HL-60/S4 (cell line): ENCODE measurements around the gene BLCAP.

Source experiments
- in situ Hi-C: fragments of 300-500 bp; cut with MboI; formaldehyde crosslinking; loops from 2 replicates; pipeline ENCODE4 v1.14.3; 2022; ENCODE audit warnings: low sequenced_read_pairs

BLCAP gene

DNA sequence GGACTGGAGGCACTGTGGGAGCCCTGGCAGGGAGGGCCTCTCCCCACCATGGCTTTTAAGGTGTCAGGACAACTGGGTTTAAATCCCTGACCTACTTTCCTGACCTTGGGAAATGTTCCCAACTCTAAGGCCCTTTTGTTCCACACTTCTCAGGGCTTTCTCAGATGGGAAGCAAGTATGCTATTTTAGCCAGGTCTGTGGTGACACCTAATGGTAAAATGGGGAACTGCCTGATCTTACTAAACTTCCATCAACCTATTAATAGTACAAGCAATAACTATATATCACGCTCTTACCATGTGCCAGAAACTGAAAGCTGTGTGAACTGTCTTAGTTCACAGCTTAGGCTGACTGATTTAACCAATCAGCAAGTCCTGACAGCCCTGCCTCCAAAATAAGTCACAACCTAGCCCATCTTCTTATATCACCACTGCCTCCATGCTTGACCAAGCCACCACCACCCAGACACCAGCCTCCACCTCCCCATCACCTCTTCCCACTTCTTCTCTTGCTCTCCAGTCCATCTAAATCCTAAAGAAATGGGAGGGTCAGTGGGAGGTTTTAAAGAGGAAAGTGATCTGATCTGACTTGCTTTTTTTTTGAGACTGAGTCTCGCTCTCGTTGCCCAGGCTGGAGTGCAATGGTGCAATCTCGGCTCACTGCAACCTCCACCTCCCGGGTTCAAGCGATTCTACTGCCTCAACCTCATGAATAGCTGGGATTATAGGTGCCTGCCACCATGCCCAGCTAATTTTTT is 6.9 kb upstream of the BLCAP start:
- in situ Hi-C loops, result loop anchor here (5.0 to 10.0 kb wide), 2 partner anchors 147 to 330 kb away; no protein-coding TSS in a partner anchor

DNA sequence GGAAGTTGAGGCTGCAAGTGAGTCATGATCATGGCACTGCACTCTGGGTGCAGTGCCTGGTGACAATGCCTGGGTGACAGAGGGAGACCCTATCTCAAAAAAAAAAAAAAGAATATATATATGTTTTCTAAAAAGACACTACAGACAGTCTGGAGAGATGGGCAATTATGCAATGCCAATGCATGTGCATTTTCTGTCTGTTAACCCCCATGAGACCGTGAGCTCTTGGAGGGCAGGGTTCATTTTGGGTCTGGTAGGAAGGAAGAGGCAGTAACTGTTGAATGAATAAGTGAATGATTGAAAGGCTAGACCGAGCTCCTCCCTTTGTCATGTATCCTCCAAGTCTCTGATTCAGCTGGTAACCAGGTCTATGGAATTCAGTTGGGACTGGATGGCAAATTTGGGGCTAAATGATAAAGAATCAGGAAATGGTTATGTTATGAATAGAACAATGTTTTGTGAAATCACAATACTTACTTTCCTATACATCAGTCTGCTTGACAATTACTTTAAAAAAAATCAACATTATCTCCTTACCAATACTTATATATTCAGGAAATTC is 5.6 kb upstream of the BLCAP start:
- in situ Hi-C loops, result loop anchor here (5.0 to 10.0 kb wide), 2 partner anchors 146 to 328 kb away; no protein-coding TSS in a partner anchor

DNA sequence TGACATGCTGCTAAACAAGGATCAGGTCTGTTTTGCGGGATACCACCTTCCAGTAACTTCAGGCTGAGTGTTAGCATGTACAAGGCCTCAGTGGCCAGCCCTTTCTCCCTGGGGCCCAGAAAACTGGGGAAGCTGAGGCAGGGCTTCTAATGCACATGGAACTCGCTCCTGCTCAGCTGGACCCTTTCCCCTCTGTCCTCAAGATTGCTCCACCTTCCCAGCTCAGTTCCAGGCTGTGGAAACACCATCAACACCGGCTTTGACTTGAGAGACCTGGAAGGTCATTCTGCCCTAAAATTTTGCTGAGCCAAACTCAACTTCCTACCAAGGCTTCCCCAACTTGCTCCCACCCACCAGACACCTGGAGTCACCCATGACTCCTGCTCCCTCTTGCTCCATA is 4.2 kb upstream of the BLCAP start:
- in situ Hi-C loops, result loop anchor here (5.0 to 10.0 kb wide), 2 partner anchors 145 to 327 kb away; no protein-coding TSS in a partner anchor

DNA sequence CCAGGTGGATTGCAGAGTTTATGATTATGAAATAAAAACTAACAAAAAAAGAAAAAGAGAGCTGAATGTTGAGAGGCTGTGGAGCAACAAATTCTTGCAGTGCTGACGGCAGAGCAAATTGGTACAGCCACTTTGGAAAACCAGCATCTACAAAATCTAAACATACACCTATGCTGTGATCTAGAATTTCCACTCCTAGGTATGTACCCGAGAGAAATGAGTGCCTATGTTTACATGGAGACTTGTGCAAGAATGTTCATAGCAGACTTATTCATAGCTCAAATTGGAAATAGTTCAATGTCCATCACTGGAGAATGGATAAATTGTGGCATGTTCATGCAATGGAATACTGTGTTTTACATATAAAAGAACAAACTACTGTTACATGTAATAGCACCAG is 3.0 kb upstream of the BLCAP start:
- in situ Hi-C loops, result loop anchor here (5.0 to 10.0 kb wide), 2 partner anchors 143 to 326 kb away; no protein-coding TSS in a partner anchor

DNA sequence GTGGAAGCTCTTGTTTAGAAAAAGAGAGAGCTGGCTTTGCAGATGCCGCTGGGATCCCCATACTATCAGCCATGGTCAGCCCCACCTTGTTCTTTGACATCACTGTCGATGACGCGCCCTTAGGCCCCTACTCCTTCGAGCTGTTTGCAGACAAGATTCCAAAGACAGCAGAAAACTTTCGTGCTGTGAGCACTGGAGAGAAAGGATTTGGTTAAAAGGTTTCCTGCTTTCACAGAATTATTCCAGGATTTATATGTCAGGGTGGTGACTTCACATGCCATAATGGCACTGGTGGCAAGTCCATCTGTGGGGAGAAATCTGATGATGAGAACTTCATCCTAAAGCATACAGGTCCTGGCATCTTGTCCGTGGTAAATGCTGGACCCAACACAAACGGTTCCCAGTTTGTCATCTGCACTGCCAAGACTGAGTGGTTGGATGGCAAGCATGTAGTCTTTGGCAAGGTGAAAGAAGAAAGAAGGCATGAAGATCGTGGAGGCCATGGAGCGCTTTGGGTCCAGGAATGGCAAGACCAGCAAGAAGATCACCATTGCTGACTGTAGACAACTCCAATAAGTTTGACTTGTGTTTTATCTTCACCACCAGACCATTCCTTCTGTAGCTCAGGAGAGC is 2.4 kb upstream of the BLCAP start:
- in situ Hi-C loops, result loop anchor here (5.0 to 10.0 kb wide), 3 partner anchors 143 to 325 kb away; no protein-coding TSS in a partner anchor

DNA sequence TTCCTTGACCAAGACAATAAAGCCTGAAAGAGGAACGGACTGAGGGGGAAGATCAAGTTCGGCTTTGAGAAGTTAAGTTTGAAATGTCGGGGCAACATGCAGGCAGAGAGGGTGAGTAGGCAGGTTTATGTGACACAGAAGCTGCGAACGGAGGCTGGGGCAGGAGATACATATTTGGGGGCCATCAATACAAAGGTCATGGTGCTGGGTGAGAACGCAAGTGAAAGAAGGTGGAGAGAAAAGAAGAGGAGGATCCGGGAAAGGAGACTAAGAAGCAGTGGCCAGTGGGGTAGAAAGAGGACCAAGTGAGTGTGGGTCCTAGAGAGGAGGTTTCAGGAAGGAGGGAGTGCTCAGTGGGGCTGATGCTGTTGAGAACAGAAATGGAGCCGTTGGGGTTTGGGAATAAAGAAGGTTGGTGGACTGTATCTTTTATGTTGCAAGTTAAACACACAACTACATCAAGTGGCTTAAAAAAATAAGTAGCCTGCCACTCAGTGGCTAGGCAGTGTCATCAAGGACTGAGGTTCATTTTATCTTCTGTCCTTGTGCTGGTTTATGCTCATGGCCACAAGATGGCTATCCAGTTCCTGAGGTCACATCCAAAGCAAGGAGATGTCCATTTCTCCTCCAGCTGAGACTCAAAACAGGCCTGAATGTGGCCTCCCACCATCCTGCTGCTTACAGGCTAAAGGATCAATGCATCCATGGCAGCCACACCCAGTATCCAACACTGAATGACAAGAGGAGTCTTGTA is 1.7 kb upstream of the BLCAP start:
- in situ Hi-C loops, result loop anchor here (5.0 kb wide), 1 partner anchor 262 kb away; no protein-coding TSS in a partner anchor

DNA sequence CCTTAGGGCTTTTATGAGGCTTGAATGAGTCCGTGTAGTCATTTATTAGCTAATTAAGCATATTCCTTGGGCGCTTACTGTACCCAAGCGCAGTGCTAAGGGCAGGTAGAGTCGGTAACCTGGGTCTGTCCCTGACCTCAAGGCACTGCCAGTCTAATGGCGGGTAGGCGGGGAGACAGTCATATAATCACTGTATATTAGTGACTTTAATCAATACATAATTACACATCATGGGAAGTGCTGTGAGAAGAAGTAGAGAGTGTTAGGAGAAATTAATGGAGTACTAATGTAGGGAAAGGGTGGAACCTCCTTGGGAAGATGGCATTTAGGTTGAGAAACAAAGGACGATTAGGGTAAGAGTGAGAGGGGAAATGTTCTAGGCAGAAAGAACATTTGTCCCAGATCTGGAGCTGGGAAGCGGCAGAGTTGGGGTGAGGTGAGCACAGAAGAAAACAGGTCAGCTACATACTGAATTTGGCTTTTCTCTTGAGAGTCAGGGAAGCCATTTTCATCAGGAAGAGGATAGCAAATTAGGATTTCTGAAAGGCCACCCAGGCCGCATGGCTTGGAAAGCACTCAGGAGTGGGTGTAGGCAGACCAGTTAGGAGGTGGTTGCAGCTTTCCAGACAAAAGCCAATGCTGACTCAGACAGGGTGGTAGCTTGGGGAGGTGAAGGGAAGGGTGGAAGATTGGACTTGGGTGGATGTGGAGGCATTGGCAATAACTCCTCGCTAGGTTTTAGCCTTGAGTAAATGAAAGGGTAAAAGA is 954 bp upstream of the BLCAP start:
- in situ Hi-C loops, result loop anchor here (5.0 kb wide), 1 partner anchor 261 kb away; no protein-coding TSS in a partner anchor

DNA sequence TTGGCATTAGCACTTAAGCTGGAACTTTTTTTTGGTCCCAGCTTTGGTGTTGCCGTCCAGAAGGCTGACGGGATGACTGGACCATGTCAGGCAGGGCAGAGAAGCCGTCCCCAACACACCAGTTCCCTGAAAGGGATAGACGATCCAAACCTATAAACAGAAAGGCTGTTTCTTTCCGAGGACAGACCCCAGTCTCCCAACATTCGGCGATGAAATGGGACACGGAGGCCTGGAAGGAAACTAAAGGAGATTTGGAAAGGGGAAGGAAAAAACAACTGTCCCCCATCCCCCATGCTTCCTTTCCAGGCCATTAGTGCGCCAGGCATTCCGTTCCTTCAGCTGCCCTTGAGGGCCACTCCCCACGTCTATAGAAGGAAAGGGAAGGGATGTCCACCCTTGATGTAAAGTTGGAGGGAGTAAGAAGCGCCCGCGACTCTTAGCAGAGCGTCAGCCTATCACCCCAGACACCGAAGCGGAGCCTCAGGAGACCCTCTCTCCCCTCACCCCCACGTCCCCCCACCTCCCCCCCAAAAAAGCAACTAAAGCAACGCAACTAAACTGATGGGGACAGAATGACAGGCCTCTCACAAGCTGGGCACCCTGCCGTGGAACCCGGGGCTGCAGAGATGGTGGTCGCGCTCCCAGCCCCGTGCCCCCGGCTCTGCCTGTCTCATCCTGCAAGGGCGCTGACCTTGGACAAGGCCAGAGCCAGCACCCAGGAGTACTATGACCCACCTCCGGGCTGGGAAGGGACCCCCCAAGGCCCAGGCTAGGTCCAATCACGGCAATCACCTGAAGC is 638 bp downstream of the BLCAP start:
- in situ Hi-C loops, result loop anchor here (5.0 kb wide), 1 partner anchor 260 kb away; no protein-coding TSS in a partner anchor

DNA sequence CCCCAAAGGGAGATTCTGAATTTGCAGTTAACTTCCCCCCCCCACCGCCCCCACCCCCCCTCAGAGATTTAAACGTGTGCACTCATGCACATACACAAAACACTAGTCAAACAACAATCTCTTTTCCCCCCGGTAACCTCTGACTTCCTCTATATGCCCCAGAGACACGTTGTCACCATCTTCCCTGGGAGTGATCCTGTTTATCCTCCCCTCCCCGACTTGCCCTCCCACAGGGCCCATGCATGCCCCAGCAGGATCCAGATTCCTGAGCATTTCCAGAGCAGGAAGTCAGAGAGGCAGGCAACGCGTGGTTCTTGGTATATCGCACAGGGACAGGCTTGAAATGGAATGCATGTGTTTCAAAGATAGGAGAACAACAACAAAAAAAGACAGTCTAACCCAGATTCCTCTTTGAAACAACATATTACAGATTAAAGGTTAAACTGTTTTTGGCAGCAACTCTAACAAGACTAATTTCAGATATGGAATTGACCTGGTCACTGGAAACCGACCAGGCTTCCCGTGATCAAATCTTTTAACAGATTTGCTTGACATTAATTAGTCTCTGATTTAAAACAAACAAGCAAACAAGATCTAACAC is 1.3 kb downstream of the BLCAP start:
- in situ Hi-C loops, result loop anchor here (5.0 kb wide), 1 partner anchor 259 kb away; no protein-coding TSS in a partner anchor

DNA sequence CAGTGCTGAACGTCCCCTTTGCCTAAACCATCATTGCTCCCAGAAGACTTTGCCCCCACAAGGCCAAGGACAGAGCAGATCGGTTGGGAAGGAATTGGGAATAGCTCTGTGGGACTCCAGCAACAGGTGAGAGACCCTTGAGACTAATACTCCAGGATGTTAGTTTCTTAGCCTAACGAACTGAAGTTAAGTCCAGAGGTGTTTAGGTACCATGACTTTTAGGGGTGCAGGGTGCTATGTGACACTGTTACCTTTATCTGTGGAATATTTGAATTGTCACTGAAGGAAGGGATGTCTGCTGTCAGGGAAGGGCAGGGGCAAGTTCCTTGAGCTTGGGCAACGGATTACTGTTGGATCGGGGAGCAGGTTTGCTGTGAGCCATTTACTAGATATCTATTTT is 1.9 kb downstream of the BLCAP start:
- in situ Hi-C loops, result loop anchor here (5.0 kb wide), 1 partner anchor 259 kb away; no protein-coding TSS in a partner anchor

DNA sequence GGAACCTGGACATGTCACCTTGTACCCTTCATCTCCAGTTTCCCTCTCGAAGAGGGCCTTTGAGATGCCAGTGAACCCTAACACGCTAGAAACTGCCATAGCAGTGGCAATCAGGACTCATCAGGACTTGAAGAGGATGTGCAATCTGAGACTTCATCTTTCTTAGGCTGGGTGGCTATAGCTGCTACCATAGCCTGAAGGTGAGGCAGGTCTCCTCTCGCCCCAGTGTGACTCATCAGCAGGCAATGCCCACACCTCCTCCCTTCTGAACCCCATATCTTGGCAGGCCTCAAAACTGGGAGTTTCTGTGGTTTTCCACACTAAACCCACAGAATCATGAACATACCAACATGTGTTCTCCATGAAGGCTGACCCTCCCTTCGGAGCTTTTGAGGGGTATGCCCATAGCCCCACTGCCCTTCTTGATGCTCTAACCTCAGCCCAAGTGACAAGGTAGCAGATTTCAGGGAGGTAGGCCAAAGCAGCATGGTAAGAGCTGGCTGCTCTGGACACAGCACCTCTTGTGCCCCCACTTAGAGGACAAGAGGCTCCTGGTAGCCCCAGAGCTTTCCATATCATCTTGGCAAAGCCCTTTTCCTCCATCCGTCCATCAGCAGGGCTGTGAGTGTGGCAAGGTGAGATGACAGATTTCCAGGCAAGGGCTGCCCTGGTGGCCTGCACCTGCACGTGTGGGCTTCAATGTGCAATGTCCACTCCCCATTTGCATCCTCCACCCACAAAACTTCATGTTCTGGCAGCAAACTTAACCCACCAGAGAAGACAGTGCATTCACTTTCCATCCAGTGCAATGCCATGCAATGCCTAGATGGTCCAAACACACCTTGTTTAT is 2.6 kb downstream of the BLCAP start:
- in situ Hi-C loops, result loop anchor here (5.0 kb wide), 1 partner anchor 258 kb away; no protein-coding TSS in a partner anchor

DNA sequence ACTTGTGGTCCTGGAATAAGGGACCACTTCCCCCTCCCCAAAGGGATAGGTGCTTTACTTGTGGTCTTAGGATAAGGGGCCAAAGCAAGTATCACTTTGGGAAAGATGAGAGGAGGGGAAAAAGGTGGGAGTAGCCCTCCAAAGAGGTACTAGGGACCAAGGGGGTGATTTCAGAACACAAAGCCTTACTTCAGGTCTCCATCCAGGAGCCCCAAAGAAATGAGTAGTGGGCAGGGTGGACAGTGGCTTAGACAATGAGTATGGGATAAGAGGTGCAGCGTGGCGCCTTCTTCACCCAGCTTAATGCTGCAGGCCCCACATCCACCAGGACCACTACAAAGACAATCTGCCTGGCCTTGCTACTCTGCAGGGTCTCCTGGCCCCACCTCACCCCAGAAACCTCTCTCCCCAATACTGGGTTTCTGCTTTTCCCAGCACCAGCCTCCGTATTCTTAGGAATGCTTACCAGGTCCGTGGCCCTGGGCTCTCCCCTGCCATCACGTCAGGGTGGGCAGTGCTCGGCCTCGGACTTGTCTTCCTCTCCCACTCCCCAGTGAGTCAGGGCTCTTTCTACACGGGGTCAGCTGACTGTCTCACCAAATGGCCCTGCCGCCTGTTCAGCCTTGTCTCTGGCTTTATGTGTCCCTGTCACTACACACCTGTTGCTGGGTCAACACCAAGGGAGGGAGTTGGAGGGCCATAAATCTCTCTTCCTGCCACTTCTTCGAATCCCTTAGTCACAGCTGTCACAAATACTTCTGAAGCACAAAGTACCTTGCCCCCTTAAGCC is 3.6 kb downstream of the BLCAP start:
- in situ Hi-C loops, result no loop called here

DNA sequence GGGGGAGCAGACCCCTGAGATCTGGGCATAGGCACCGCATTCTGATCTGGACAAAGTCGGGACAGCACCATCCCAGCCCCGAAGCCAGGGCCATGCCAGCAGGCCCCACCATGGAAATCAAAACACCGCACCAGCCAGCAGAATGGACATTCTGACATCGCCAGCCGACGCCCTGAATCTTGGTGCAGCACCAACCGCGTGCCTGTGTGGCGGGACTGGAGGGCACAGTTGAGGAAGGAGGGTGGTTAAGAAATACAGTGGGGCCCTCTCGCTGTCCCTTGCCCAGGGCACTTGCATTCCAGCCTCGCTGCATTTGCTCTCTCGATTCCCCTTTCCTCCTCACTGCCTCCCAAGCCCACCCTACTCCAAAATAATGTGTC is 4.7 kb downstream of the BLCAP start:
- in situ Hi-C loops, result no loop called here

DNA sequence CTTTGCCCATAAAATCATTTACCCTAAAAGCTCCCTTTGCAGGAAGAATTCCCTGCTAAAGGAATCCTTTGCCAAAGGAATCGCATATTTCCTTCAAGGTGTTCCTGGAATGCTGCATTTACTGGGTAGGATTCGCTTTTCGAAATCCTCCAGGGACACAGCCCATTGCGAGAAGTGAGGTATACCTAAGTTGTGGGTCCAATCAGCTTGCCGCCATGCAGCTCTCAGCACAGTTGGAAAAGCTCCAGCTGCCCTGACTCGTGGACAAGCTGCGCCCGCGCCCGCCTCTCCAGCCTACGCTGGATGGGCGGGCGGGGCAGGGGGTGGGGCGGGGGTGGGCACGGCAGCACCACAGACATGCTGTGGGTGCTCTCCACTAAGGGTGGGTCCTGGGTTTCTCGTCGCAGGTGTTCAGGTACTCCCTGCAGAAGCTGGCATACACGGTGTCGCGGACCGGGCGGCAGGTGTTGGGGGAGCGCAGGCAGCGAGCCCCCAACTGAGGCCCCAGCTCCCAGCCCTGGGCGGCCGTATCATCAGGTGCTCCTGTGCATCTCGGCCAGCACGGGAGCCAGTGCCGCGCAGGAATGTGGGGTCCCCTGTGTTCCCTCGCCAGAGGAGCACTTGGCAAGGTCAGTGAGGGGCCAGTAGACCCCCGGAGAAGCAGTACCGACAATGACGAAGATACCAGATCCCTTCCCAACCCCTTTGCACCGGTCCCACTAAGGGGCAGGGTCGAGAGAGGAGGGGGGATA is 5.2 kb downstream of the BLCAP start:
- in situ Hi-C loops, result no loop called here

DNA sequence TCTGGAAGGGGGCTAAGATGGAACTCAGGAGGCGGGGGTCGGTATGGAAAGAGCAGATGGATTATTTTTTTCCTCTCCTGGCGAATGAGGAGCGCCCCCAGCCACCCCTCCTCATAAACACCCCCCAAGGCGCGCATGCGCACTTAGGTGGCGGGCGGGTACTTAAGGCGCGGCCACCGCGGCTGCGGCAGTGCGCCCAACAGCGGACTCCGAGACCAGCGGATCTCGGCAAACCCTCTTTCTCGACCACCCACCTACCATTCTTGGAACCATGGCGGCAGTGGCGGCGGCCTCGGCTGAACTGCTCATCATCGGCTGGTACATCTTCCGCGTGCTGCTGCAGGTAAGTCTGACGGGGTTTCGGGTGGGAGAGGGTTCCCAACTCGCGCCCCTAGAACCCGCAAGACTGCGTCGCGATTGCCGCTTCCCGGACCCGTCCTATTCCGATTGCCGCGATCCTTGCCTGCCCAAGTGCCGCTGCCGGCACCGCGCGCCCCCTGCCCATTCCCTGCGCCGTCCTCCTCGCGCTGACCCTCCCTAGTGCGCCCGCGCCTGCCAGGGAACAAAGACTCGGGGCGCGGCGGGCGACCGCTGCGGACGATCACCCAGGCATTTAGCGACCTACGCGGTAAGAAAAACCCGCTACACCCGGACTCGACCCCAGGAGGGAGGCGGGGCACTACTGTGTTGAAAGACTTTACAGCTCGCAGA is 6.5 kb downstream of the BLCAP start, which contains the start of gene NNAT:
Gene NNAT, plus strand, starts transcription at position 190 of the 711 bp plus-strand sequence. Its CDS starts 82 bp downstream, at position 272.
- in situ Hi-C loops, result no loop called here
